COR-L47 (cell line): ENCODE results near the gene CDH23.

Source experiments
- DNase-seq: peaks from one replicate; lab custom pipeline; 2025; lab: John Stamatoyannopoulos, UW

CDH23 gene

GRCh38 chr10:71440506-71441035 lies 43.9 kb downstream of the CDH23 start:
- DNase-seq = no peak

DNA sequence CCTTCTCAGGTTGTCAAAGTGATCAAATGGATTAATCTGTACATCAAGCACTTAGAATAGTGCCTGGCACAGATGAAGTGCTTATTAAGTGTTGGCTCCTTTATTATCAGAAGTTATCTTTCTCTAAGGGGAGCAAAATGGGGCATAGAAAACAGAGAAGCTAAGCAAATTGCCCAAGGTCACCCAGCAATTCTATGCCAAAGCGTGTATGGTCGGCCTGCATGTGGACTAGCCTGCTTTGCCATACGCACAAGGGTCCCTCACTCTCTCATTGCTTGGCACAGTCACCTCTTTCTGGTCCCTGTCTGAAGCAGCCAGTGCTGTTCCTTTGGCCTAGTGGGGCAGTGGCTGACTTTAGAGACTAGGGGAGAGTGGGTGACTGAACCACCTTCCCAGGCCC lies 45.3 kb downstream of the CDH23 start:
- DNase-seq = no peak

DNA sequence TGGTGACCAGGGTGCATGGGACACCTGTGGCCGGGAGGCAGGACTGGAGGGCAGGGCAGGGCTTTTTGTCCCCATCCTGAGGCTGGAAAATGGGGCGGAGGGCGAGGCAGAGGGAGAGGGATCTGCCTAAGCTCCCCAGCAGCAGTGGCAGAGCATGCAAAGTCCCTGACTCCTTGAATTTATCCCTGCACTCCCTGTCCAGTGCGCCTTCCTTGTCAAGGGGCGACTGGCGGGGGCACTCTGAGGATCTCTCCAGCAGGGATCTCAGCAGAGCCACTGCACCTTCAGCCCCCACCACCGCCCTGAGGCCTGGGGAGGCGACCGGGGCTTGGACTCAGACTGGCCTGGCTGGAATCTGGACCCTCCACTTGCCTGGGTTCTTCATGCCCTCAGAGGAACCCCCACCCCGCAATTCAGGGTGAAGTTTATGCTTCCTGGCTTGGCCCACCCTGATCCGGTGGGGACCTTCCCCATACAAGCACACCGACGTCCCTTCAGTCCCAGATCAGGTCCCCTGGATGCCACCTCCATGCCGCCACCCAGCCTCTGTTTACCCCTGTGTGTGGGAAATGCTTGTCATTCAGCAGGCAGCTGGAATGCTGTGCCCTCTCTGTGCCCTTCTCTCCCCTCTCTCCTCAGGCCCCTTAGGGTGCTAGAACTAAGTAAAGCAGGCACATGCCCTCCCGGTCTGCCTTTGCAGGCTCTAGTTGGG lies 46.3 kb downstream of the CDH23 start:
- no peak for DNase-seq

DNA sequence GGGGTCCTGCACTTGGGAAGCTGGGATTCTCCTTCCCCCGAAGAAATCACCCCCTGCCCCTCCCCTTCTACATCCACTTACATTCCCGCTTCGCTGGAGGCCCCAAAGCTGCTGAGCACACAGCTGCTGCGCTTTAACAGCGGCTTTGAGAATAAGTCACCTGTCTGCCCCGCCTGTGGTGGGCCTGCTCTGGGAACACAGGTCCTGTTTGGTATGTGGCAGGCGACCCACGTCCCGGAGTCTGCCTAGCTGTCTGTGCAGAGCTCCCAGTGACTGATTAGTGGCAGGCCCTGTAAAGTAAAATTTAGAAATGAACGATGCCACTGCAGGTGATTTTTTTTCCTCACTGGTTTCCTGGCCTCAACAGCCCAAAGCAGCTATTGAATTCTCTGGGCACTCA lies 47.0 kb downstream of the CDH23 start:
- no peak for DNase-seq

DNA sequence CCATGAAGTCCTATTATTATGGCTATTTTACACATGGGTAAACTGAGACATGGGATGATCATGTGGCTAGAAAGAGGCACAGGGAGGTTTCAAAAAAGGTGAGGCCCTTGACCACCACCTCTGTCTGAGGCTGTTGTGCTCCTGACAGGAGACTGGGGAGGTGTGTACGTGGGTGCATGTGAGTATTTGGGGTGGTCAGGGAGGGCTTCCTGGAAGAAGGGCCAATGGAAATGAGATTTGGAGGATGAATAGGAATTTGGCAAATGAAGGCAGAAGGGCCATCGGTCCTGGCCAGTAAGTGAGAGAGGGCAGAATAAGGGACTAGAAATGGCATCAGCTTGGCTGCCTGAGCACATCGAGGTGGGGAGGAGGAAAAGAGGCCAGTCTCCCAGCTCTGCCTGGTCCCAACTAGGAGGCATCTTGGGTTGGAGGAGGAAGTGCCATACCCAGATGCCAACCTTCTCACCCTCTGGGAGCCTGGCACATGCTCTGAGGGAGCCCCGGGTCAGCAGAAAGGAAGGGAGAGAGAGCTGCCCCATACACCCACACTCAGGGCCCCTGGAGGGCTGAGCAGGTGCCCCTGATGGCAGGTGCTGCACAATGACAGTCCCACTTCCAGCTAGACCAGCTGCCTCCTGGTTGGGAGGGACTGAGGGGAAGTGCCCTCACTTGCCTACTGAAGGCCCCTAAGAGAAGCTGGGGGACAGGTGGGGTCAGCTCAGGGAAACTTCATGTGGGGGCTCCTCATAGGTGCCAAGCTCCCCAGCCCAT lies 47.7 kb downstream of the CDH23 start:
- no peak for DNase-seq

DNA sequence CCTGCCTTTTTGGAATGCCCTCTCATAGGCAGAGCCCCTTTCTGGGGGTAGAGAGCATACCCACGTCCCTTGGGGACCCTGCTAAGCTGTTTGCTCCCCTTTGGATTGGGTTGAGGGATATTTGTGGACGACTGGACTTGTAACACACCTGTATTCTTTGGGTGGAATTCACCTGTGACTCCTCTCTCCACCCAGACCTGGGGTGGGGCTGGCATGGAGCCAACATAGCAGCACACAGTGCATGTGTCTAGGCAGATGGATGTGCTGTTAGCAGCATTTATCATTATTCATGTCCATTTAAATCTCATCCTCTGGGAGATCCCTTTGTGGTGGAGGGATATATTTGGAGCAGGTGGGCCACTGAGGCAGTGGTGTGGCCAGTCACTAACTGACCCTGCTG lies 51.0 kb downstream of the CDH23 start:
- no peak for DNase-seq

- no peak for DNase-seq
Observed at GRCh38 chr10:71448146-71448545, 51.4 kb downstream of the CDH23 start.

DNA sequence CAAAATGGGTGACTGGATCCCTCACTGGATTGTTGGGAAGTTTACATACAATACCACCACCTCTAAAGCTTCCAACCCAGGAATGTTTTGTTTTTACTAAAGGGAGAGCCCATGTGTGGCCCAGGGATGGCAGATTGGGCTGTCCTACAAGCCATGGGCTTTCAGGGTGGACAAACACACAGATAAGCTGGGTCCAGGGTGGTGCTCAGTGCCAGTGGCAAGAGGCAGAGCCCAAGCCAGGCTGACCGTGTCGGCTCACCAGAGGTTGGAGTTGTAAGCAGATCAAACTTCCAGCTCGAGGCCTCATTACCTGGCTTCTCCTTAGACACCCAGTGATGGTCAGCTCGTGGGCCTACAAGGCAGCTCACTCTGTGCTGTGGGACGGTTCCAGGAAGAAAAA lies 52.3 kb downstream of the CDH23 start:
- no peak for DNase-seq

DNA sequence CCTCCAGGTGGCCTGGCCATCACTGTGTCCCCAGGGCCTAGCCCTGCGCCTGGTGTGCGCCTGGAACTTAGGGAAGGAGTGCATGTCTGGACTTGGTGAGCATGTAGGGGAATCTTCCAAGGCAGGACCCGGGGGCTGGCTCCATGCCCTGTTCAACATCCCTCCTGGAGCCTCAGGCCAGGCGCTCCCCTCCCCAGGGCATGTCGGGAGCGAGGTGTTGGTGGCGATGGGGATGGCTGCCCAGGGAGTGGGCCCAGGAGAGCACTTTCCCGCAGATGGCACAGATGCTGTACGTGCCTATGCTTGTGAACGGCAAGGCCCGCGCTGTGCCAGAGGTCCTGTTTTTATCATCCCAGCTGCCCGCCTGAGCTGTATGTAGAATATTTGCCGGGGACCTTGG lies 55.0 kb downstream of the CDH23 start:
- no peak for DNase-seq

DNA sequence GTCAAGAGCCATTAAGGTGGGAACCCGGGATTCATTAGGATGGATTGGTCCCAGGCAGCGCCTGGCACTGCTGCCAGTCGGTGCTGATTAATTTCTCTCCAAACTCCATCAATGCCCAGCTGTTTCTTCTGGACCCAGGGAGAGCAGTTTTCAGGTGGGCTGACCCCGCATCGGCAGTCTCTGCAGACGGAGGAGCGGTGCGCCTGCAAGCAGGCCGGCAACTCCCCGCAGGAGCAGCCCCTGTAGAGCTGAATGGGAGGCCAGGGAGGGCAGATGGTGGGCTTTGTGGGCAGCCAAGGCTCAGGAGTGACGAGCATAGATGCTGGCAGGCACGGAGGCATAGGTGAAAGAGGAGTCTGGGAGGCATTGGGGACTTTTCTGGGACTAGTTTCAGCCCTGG lies 56.5 kb downstream of the CDH23 start:
- DNase-seq = no peak

- no peak for DNase-seq
Observed at GRCh38 chr10:71454347-71454746, 57.6 kb downstream of the CDH23 start.

DNA sequence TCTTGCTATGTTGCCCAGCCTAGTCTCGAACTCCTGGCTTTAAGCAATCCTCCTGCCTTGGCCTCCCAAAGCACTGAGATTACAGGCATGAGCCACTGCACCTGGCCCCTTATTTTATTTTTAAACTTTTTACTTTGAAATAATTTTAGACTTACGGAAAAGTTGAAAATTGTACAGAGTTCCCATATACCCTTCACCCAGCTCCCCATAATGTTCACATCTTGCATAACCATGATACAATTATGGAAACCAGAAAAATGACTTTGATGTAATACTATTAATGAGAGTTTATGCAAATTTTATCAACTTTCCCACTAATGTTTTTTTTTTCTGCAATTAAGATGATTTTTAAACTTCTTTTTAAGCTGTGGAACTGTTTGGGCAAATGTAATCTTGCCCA lies 58.3 kb downstream of the CDH23 start:
- DNase-seq = no peak

- DNase-seq = no peak
Observed at GRCh38 chr10:71456631-71457030, 59.9 kb downstream of the CDH23 start.

- no peak for DNase-seq
Observed at GRCh38 chr10:71457908-71458307, 61.2 kb downstream of the CDH23 start.

DNA sequence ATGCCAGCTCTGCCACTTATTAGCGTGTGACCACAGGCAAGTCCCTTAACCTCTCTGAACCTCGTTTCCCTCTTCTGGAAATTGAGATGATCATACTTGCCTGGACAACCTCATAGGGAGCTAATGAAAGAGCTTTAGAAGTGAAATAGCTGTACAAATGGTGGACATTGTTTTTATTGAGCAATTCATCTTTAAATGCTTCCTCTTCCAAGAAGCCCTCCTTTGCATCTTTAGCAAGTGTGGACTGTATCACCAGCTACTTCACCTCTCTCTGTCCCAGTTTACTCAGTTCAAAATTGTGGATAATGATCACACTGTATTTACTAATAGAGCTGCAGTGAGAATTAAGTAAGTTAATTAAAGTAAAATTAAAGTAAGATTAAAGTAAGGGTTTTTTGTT lies 61.7 kb downstream of the CDH23 start:
- no peak for DNase-seq

DNA sequence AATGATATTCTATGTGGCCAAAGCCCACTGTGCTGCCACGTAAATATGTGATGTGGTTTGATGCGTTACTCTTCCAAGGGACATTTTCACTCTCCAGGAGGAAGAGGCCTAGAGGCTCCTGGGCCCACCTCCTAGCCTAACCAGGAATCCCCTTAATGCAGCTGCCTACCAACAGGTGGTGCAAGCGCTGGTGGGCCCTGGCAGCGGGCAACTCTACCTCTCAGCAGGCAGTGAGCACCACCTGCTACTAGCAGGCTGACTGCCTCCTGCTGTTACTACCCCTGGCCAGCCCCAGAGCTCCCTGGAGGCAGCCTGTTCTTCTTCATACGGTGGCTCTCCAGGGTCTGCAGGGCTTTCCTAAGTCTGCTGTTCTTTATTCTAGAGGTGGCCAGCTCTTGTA lies 62.8 kb downstream of the CDH23 start:
- DNase-seq = no peak

DNA sequence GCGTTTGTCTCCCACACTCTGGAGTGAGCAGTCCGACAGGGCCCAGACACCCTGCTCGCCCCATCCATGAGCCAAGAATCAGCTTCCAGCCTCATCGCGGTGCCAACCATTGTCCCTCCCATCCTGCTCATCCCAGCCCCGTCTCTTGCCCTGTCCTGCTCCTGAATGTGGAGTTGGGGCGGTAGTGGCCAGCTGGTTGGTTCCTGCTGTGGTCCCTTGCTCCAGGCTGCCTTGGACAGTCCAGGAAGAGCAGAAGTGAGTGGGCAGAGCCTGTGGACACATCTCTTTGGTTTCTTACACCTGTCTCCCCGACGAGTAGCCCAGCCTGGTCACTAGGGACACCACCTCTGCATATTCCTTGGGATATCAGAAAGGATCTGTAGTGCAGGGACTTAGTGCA lies 63.9 kb downstream of the CDH23 start:
- DNase-seq = no peak

DNA sequence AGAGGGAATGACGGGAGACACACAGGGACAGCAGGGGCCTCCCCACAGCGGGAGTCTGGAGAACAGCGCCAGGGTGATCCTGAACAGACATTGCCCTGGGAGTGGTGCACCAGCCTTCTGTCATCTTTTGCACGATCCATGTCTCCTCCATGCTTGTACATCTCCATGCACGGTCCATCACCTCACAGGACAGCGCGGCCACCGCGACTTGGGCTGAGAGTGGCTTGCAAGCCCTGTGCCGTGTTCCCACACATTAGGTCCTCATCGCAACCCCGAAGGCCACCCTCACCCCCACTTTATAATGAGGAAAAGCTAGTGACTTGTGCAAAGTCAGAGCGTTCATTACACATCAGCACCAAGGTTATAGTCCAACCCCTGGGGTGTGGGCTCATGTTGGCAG lies 64.7 kb downstream of the CDH23 start:
- DNase-seq = no peak

- peak; percentile 34 for DNase-seq
Observed at GRCh38 chr10:71462062-71462935, 65.6 kb downstream of the CDH23 start.

- DNase-seq = no peak
Observed at GRCh38 chr10:71463111-71463510, 66.4 kb downstream of the CDH23 start.

DNA sequence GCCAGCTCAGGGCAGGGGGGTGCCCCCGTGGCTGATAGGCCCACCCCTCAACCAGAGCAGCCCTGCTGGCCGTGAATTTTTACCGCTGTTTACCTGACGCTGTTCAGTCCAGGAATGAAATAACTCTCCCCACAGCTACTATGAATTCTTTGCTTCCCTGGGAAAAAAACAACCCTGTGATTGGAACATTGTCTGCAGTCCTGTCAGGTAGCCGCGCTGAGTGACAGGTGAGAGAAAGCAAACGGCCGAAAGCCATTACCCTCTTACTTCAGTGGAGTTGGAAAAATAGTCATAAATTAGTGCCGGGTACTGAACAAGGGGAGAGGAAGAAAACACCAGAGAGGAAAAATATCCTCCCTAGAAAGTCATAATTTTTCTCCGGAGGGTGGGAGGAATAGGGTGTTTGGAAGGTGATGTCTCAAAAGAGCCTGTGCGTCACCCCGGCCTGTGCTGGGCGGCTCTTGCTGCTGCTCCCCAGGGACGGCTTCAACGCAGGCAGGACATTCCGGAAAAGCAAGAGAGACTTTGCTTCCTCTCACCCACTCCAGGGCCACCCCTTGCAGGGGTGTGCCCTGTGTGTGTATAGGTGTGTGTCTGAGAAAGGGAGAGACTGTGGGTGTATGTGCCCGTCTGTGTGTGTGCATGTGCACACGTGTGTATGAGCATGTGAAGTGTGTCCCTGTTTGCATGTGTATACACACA lies 69.0 kb downstream of the CDH23 start:
- DNase-seq = no peak

DNA sequence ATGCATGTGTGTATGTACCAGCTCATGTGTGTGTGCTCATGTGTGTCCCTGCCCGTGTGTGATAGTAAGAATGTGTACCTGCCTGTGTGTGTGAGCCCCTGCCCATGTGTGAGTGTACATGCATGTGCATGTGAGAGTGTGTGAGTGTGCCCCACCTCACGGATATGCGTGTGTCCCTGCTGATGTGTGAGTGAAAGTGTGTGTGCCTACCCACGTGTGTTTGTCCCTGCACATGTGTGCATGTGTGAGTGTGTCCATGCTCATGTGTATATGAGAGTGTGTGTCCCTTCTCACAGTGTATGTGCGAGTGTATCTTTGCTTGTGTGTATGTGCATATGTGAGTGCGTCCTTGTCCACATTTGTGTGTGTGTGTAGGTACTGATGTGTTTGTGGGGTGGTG lies 69.6 kb downstream of the CDH23 start:
- DNase-seq = no peak
